Right cardiac atrium (tissue), 5 donors: ENCODE results near the gene UBE2V1. TPM values are rescaled to one million over a fixed set of nuclear protein-coding genes. Genes with fewer than 3 reads are reported as not detected.

Experiments used
- ATAC-seq, 2 donors: fragments of 200-7000 bp; cut with Tn5 transposase; one replicate each; pipeline versions ENCODE4 v1.8.0 to v1.9.1; 2020; ENCODE audit warnings: moderate library complexity in 2 of 2, mild to moderate bottlenecking in 1 of 2
- DNase-seq, 3 donors: peaks; one replicate each; pipeline ENCODE4 v3.0.0-alpha.2; 2020
- H3K27ac ChIP-seq: one replicate; pipeline ENCODE4 v1.5.1; 2013; ENCODE audit warnings: mild to moderate bottlenecking, low read length, control low read depth, moderate library complexity
- H3K27me3 ChIP-seq: one replicate; pipeline ENCODE4 v1.6.1; 2013; ENCODE audit not compliant: control insufficient read depth, insufficient read depth
- H3K4me1 ChIP-seq: one replicate; pipeline ENCODE4 v1.6.1; 2013; ENCODE audit warnings: low read length; ENCODE audit not compliant: control insufficient read depth, insufficient read depth
- H3K4me3 ChIP-seq: one replicate; pipeline ENCODE4 v1.5.1; 2013; ENCODE audit warnings: low read length, control low read depth
- H3K9me3 ChIP-seq: one replicate; pipeline ENCODE4 v1.6.1; 2013; ENCODE audit warnings: low read length; ENCODE audit not compliant: control insufficient read depth
- WGBS: extraction: QIAGEN DNeasy Blood & Tissue Kit; methylation state at CpG from one replicate; pipeline ENCODE4 v1.1.7; 2013; 5-methylcytosine and 5-hydroxymethylcytosine counted together
- intact Hi-C, 4 donors: fragments of 100-400 bp; cut with DNase I; formaldehyde crosslinking; loops; one replicate each; pipeline versions ENCODE4 v1.11.0 to v1.14.0; 2022 to 2023
- polyA plus RNA-seq: library from polyadenylated mRNA; stranded (reverse); fragments of 200-250 nt; gene quantifications from one replicate; pipeline ENCODE4 v1.2.3, GENCODE V29; 2013
- total RNA-seq, 4 donors: library from RNA; stranded (reverse); fragmentation: NEBNext Ultra II Directional; extraction: Animal tissue kit (Norgen Biotek cat#: 25700); gene quantifications; one replicate each; pipeline ENCODE4 v1.2.1, GENCODE V29; 2021
- donor health status: healthy with polysubstance abuse.
- donor health status: DM: no; HTN: yes; CAD: no.
- donor health status: DM: no; HTN: no; CAD: no.
- donor health status: DM: no; HTN: yes; CAD: no; lungs with severe emphysema.
- donor health status: DM: yes; HTN: yes; CAD: no.

UBE2V1 gene
- total and polyA plus RNA-seq, 5 donors, result 86.0 to 120 (median 89.0) TPM

DNA sequence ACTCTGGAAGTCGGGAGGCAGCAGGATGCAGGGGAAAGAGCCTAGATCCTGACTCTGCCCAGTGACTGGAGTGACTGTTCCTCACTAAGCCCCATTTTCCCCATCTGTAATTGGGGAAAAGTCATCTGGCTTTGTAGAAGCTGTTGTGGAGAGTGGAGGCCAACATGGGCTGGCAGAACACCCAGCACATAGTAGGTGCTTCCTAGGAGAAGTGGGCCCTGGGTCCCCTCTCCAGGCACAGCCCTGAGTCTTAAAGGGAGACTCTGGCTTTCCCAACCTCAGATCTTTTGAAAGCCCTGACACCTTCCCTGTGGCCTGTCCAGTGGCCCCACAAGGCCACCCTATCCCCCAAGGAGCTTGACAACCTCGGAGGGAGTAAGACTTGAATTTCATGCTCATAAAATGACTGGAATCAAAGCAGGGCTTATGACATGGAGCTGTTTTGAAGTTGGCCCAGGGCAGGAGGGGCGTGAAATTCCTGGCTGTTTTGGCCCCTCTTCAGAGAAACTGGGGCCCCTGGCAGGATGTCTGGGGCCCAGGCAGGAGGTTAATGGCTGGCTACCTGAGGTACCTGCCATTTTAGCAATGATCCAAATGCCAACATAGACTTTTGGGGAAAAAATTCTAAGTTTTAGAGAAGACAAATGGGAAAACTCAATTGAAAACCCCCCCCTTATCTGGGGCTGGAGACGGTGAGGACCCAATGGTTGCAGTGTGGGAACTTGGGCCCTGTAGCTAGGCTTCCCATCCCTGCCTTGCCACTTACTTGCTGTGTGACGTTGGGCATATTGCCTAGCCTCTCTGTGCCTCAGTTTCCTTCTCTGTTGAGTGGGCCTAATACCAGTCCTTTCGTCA lies 51.6 kb downstream of the UBE2V1 start:
- no peak for ATAC-seq
- H3K27me3 ChIP-seq, result no peaks in the 10 kb centered on the region
- peak in 1 of 3 donors; percentile 3 for DNase-seq
- H3K4me3 ChIP-seq, result no peak overlapping the region
- no peaks in the 10 kb centered on the region for H3K9me3 ChIP-seq
- intact Hi-C loops, result no loop called here
- no peak overlapping the region for H3K27ac ChIP-seq
- 77% methylated on average over 6 of the region's 6 CpGs for WGBS
- H3K4me1 ChIP-seq, result no peaks in the 10 kb centered on the region

DNA sequence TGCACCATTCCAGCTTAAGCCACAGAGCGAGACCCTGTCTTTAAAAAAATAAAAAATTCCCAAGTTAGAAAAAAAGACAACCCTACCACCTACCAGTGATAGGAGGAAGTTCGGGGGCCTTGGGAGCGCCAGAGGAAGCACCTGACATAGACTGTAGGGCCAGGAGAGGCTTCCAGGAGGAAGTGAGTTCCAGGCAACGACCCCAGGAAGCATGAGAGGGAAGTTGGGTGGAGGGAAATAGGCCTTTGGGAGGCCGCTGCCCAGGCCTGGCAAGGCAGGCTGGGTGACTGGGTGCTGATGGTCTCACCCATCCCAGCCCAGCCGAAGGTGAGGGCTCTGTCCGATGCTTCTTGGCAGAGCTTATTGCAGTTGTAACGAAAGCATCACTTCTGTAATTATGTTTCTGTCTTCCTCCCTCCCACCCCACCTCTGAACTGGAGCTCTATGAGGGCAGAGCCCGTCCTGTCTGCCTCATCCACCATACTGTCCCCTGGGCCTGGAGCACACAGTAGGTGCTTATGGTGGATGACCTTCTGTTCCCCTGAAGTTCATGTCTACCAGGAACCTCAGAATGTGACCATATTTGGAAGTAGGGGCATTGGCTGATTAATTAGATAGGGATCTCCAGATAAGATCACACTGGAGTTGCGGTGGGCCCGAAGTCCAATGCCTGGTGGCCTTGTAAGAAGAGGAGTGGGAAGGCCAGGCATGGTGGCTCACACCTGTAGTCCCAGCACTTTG lies 54.1 kb downstream of the UBE2V1 start:
- WGBS, result 68% methylated on average over 11 of the region's 11 CpGs
- DNase-seq, result no peak
- intact Hi-C loops, result no loop called here
- no peaks in the 10 kb centered on the region for H3K27me3 ChIP-seq
- H3K27ac ChIP-seq, result no peak overlapping the region
- H3K4me1 ChIP-seq, result peaks cover 3% of the 10 kb centered on the region
- no peak overlapping the region for H3K4me3 ChIP-seq
- no peak for ATAC-seq
- no peaks in the 10 kb centered on the region for H3K9me3 ChIP-seq

DNA sequence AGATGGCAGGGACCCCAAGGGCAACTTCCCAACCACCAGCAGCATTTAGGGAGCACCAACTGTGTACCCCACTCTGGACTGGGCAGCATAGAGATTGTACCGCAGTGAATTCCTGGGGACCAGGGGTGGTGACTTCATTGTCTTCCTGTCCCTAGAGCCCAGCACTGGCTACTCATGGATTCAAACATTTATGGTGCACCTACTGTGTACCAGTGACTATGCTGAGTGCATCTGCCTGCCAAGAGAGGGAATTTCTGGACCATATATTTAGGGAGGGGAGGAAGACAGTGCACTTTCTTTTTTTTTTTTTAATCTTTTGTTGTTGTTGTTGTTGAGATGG lies 55.3 kb downstream of the UBE2V1 start:
- no peak overlapping the region for H3K4me3 ChIP-seq
- peaks cover 3% of the 10 kb centered on the region for H3K4me1 ChIP-seq
- H3K27ac ChIP-seq, result no peak overlapping the region
- ATAC-seq (no peak), DNase-seq (no peak)
- WGBS, result 97% methylated on average over 1 of the region's 1 CpG
- intact Hi-C loops, result no loop called here
- no peaks in the 10 kb centered on the region for H3K9me3 ChIP-seq
- H3K27me3 ChIP-seq, result no peaks in the 10 kb centered on the region

DNA sequence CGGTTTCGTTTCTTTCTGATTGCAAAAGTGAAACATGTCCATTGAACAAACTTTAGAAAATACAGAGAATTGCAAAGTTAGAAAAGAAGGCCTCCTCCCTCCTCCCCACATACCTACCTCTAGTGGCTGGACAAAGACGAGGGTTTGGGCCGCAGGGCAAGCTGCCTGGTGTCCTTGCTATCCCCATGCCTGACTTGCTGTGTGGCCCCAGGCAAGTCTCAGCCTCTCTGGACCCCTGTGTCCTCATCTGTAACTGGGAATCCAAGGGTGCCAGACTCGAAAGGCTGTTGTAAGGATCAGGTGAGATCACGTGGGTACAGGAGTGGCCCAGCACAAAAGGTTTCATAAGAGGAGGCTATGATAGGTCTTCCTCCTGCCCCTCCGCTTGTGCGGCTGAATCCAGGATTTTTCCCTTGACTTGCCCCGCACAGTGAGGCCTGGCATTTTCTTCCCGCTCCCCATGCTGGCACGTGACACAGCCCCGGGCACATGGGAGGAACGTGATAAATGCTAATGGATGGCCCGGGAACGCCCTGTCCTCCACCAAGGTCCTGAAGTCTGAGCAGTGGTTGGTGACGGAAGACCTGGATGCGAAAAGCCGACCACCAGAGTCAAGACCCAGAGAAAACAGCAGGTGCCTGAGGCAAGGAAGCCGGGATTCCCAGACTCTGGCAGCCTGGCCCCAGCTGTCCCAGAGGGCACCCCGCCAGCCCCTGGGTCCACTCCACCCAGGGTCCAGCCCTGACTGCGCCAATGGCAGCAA lies 55.8 kb downstream of the UBE2V1 start:
- no peaks in the 10 kb centered on the region for H3K9me3 ChIP-seq
- 92% methylated on average over 21 of the region's 21 CpGs for WGBS
- intact Hi-C loops, result no loop called here
- H3K4me1 ChIP-seq, result peaks cover 3% of the 10 kb centered on the region
- no peak overlapping the region for H3K27ac ChIP-seq
- no peak overlapping the region for H3K4me3 ChIP-seq
- DNase-seq (no peak), ATAC-seq (no peak)
- H3K27me3 ChIP-seq, result no peaks in the 10 kb centered on the region

DNA sequence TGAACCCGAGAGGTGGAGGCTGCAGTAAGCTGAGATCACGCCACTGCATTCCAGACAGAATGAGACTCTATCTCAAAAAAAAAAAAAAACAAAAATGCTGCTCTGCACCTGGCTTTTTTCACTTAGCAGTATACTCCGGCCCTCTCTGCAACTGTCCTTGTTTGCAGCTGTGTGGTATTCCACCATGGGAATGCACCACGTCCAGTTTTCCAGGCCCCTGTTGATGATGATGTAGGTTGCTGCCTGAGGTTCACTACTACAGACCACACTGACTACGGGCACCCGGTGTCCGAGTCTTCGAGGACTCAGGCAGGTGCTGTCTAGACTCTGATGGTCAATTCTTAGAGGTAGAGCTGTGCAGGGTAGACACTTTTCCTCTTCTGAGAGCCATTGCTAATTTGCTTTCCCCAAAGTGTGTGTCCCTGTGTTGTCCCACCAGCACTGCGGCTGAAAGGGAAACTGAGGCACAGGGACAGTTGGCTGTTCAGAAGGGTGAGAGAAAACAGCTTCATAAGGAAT lies 56.5 kb downstream of the UBE2V1 start:
- DNase-seq, result no peak
- intact Hi-C loops, result no loop called here
- no peak for ATAC-seq
- no peaks in the 10 kb centered on the region for H3K9me3 ChIP-seq
- no peak overlapping the region for H3K27ac ChIP-seq
- no peak overlapping the region for H3K4me3 ChIP-seq
- 96% methylated on average over 9 of the region's 9 CpGs for WGBS
- H3K4me1 ChIP-seq, result peaks cover 3% of the 10 kb centered on the region
- H3K27me3 ChIP-seq, result no peaks in the 10 kb centered on the region

DNA sequence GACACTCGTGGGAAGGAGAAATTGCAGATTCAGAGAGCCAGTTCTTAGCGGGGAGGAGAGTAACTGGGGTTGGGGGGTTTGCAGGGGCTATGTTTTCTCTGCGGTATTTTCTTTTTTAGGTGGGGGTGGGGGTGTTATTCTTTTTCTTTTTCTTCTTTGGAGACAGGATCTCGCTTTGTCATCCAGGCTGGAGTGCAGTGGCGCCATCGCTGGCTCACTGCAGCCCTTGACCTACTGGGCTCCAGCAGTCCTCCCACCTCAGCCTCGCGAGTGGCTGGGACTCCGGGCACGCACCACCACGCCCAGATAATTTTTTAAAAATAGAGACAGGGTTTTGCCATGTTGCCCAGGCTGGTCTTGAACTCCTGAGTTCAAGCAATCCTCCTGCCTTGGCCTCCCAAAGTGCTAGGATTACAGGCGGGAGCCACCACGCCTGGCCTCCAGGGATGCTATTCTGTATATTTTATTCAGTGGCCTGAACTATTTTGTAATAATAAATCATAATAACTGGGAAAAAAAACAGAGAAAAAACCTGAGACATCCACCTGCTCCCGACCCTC lies 57.3 kb downstream of the UBE2V1 start:
- H3K9me3 ChIP-seq, result no peaks in the 10 kb centered on the region
- H3K27me3 ChIP-seq, result no peaks in the 10 kb centered on the region
- no peak for ATAC-seq
- no peak for DNase-seq
- intact Hi-C loops, result no loop called here
- H3K4me3 ChIP-seq, result no peak overlapping the region
- WGBS, result 70% methylated on average over 14 of the region's 14 CpGs
- H3K27ac ChIP-seq, result no peak overlapping the region
- peaks cover 3% of the 10 kb centered on the region for H3K4me1 ChIP-seq

DNA sequence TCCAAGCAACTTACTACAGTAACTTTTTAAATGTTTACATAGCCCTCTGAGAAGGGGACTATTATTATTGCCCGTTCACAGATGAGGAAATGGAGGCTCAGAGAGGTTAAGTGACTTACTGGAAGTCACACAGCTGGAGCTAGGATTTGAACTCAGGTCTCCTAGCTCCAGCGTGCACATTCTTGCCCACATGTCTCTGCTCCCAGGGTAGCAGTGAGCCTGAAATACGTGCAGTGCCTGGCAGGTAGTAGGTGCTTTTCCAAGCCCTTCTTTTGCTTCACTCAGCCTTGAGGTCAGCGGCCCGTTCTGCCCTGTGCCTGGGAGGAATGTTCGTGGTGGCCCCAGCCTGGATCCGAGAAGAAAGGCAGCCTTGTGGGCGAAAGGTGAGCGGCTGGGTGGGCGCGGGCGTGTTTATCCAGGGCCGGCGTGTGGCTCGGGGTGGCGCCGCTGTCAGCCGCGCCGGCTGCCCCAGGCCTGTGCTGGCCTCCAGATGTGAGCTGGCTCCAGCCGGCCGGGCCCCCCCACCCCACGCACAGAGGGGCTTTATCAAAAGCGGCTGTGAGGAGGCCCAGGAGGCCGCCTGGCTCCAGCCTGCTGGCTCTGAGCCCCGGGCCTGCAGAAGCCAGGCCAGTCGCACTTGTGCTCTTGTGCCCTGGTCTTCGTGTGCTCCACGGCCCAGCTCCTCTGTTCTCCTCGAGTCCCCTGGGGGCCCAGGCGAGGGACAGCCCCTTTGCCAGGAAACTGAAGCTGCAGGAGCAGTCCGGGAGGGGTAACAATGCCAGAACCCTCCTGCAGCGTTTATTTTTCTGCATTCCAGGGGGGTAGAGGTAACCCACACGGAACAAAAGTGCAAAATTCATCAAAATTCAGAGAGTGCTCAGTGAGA lies 58.1 kb downstream of the UBE2V1 start:
- no peaks in the 10 kb centered on the region for H3K27me3 ChIP-seq
- no peak overlapping the region for H3K4me3 ChIP-seq
- intact Hi-C loops, result loop anchor here in 1 of 4 donors (5.0 kb wide), 1 partner anchor 73 kb away; the partner anchor contains the start of gene SNAI1
- H3K4me1 ChIP-seq, result peaks cover 3% of the 10 kb centered on the region
- H3K9me3 ChIP-seq, result no peaks in the 10 kb centered on the region
- peak; percentile 70 to 86 for ATAC-seq
- no peak overlapping the region for H3K27ac ChIP-seq
- 30% methylated on average over 34 of the region's 34 CpGs for WGBS
- peak; percentile 75 to 93 (median 92) for DNase-seq

DNA sequence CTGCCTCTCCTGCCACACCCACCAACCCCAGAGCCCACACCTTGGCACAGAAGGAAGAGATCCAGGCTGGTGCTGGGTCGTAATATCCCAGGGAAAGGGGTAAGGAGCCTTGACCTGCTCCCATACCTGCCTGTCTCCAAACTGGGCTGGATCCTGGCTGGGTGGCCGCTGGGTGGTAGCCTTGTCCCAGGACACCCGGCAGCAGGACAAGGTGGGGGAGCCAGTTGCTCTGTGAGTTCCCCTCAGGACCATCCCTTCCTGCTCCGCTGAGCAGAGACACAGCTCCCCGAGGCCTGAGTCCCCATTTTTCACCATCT lies 58.8 kb downstream of the UBE2V1 start:
- no peak for DNase-seq
- no peak for ATAC-seq
- WGBS, result 68% methylated on average over 5 of the region's 5 CpGs
- peaks cover 3% of the 10 kb centered on the region for H3K4me1 ChIP-seq
- H3K27me3 ChIP-seq, result no peaks in the 10 kb centered on the region
- intact Hi-C loops, result loop anchor here in 1 of 4 donors (5.0 kb wide), 1 partner anchor 72 kb away; the partner anchor contains the start of gene SNAI1
- H3K9me3 ChIP-seq, result no peaks in the 10 kb centered on the region
- H3K4me3 ChIP-seq, result no peak overlapping the region
- H3K27ac ChIP-seq, result no peak overlapping the region

DNA sequence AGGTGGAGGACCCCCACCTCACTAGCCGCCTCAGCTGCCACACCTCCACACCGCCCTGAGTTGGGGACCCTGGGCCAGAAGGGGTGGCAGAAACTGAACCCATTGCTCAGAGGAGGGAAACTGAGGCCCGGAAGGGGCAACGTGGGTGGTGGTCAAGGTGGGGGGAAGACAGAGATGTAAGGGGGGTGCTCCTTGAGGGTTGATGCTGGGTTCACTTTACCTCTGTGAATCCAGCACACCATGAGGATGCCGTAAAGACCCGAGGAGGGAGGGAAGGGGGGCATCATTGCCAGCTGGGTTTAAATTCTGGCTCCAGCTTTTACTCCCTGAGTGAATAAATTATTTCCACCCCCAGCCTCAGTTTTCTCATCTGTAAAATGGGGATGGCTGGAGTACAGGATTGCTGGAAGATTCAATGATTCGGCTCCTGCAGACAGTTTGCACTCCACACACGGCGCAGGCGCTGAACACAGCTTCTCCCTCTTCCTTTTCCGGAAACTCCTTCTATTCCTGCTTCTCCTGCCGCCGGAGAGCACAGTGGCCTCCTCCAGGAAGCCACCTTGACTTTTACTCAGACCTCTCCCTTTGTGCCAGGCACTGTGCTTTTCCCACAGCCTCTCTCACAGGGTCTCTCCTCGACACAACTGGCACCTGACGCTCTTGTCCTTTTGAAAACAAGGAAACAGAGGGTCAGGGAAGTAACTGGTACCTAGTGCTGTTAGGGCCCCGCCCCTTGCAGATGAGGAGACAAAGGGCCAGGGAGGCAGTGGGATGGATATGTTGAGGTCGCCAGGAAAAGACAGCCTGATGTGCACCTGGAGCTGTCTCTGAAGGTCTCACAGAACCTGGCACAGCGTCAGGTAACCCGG lies 59.4 kb downstream of the UBE2V1 start:
- H3K4me3 ChIP-seq, result no peak overlapping the region
- no peak overlapping the region for H3K27ac ChIP-seq
- H3K9me3 ChIP-seq, result no peaks in the 10 kb centered on the region
- H3K27me3 ChIP-seq, result no peaks in the 10 kb centered on the region
- DNase-seq (no peak), ATAC-seq (no peak)
- intact Hi-C loops, result loop anchor here in 1 of 4 donors (5.0 kb wide), 1 partner anchor 71 kb away; the partner anchor contains the start of gene SNAI1
- peaks cover 3% of the 10 kb centered on the region for H3K4me1 ChIP-seq
- WGBS, result 76% methylated on average over 19 of the region's 19 CpGs
